NCI-H1092 treated with DMSO at 0.1 percent for 48 hours (cell line): Measurements from ENCODE around the gene ICAM2.
"Not testable (repeated sequence)": the region's sequence is repeated elsewhere in the genome, so short reads cannot be mapped to it uniquely, and the experiment has no call there.

Experiments used
- DNase-seq: peaks from one replicate; lab custom pipeline; 2025; lab: John Stamatoyannopoulos, UW

Gene ICAM2

GRCh38 chr17:64009571-64010402 is 10.6 kb downstream of the ICAM2 start:
- no peak for DNase-seq

DNA sequence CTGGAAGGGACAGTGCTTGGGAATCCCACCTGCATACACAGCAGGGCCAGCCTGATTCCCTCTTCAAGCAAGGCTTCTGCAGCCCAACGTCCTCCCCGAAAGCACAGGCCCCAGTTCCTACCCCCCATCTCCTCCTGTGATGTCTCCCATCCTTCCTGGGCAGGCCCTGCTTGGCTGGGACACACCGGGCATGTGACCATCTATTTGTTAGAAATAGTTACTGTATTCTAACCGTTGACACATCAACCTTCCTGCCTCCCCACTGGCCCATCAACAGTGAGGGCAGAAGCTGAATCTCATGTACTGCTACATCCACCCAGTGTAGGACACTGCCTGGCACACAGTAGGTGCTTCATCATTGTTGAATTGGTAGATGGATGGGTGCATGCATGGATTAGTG is 11.6 kb downstream of the ICAM2 start:
- no peak for DNase-seq

DNA sequence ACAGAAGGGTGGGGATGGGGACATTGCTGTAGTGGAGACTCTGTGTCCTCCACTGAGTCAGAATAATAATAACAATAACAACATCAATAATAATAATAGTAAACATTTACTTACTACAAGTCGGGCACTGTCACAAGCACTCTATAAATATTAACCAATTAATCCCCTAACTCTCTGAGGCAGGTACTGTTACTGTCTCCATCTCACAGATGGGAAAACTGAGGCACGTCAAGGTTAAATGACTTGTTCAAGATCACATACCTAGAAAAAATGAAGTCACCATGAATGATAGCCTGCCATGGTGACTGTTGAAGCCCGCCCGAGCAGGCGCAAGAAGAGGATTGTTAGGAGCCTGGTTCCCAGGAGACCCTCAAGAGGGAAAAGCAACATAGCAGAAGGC is 12.1 kb downstream of the ICAM2 start:
- DNase-seq = no peak

- DNase-seq = no peak
These were observed 12.6 kb downstream of the ICAM2 start for GRCh38 chr17:64007838-64008282.

- DNase-seq = not testable (repeated sequence)
These were observed 13.2 kb downstream of the ICAM2 start for GRCh38 chr17:64007089-64007837.

- no peak for DNase-seq
These were observed 13.9 kb downstream of the ICAM2 start for GRCh38 chr17:64006361-64007088.

DNA sequence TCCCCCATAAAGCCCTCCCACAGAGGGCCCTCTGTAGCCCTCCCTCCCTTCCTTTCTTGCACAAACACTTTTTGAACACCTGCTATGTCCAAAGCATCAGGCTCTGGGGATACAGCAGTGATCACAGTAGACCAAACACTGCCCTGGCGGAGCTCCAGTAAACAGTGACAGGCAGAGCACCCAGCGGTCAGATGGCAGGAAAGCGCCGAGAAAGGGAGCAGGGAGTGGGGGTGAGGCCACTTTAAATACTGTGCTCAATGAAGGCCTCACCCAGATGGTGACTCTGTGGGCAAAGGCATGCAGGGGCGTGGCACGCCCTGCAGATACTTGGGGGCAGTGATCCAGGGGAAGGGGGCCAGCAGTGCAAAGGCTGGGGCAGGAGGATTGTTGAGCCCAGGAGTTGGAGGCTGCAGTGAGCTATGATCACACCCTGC is 14.7 kb downstream of the ICAM2 start:
- peak; percentile 87 for DNase-seq

DNA sequence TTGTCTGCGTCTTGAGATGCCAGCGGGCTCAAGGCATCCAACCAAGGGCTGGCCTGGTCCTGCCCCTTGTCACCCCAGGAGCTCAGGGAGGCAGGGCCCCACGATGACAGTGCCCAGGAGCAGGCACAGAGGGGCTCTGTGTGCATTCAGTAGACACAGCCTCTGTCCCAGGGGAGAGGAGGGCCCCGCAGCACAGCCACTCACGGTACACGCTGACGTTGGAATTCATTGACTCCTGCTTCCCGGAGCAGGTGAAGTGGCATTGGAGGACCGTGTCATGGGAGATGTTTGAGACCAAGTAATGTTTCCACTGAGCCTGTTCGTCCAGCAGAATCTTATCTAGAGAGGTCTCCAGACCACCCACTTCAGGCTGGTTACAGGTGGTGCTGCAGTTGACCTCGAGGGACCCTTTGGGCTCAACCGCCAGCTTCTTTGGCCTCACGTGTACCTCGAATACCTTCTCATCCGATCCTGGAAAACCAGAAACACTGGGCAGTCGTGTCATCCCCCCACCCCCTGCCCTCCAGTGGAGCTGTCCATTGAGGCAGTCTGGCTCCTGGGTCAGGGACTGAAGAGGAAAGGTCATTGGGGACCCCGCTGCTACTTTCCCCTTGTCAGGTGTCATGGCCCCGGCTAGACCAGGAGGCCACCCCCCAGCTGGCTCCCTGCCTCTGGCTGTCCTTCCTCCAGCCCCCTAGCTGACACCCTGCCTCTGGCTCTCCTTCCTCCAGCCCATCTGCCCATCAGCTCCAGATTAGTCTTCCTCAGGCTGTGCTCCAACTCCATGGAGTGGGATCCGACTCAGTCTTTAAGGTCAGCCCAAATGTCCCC is 15.3 kb downstream of the ICAM2 start:
- no peak for DNase-seq

GRCh38 chr17:64004218-64004770 is 16.1 kb downstream of the ICAM2 start:
- DNase-seq = no peak

GRCh38 chr17:64003526-64004121 is 16.8 kb downstream of the ICAM2 start:
- no peak for DNase-seq

DNA sequence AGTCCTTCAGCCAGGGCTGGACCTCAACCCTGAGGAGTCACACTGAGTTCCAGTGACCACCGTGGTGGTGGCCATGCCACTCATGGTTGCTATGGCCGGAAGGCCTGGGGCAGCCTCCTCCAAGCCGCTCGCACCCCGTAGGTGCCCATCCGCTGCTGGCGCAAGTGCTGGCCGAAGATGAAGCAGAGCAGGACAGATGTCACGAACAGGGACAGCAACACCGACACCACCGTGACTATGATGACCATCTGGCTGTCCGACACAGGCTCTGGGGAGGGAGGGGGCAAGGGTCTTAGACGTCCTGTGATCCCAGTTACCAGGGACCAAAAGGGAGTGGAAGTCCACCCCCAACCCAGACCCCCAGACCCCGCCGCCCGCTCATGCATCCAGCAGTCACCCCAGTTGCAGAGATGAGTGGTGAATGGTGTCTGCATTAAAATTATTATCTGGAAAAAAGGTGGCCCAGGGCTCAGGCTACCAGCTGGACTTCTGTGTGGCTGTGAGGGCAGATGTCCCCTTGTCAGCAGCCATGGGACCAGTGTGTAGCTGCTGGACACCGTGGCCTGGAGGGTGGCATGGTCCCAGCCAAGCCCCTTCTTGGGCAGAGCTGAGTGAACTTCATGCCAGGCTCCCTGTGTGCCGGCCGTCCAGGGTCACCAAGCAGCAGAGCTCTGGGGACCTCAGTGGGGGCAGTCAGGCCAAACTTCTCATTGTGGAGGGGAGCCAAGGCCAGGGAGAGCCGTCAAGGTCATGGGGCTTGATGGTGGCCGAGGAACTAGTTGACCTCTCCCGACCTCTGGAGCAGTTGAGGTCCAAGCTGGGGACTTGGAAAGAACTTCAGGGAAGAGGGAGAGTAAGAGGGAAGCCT is 17.5 kb downstream of the ICAM2 start:
- no peak for DNase-seq

DNA sequence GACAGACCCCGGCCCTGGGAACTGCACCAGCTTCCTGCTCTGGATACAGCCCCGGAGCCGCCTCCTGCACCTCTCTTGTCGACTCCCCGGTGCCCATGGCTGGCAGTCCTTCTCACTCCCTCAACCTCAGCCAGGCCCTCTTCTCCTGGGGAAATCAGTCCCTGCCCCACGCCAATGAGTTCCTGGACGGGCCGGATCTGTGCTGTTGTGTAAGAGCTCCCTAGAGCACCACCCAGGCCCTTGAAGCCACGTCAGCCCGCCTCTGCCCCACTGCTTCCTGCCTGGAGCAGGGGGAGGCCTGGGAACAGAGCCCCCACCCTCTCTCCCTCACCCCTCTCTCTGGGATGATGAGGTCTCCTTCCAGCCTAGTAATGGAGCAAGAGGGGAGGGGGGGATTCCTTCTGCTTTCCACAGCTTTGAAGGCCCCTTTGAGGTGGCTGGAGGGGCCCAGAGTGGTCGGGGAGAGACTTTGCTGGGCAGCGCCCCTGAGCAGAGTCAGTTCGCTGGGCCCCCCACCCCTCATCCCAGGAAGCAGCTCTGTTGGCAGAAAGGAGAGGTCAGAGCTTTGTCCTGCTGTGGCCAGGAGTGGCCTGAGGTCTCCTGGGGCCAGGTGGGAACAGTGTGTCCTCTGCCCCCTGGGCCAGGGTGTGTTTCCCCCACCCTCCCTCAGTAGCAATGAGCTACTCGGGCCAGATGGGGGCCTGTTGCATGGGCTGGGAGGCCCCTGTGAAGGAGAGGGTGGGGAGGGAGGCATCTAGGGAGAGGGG is 18.5 kb downstream of the ICAM2 start:
- no peak for DNase-seq

DNA sequence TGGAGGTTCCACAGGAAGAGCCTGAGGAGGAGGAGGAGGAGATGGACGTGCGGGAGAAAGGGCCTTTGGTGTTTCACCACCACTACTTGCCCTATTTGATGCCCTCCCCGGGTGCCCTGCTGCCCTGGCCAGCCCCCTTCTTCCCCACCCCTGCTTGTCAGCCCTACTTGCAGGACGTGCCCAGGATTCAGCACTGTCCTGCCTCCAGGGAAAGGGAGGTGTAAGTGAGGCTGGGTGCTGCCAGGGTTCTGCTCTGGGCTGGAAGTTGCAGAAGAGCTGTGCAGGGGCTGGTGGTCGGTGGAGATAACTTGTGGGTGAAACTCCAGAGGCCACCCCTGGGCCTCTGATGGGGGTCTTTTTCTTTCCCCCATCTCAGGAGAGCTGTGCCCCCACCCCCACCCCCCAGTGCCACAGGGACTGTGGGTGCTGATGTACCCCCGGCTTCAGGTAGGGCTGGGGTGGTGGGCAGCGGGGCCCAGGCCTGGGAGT is 19.3 kb downstream of the ICAM2 start:
- no peak for DNase-seq

DNA sequence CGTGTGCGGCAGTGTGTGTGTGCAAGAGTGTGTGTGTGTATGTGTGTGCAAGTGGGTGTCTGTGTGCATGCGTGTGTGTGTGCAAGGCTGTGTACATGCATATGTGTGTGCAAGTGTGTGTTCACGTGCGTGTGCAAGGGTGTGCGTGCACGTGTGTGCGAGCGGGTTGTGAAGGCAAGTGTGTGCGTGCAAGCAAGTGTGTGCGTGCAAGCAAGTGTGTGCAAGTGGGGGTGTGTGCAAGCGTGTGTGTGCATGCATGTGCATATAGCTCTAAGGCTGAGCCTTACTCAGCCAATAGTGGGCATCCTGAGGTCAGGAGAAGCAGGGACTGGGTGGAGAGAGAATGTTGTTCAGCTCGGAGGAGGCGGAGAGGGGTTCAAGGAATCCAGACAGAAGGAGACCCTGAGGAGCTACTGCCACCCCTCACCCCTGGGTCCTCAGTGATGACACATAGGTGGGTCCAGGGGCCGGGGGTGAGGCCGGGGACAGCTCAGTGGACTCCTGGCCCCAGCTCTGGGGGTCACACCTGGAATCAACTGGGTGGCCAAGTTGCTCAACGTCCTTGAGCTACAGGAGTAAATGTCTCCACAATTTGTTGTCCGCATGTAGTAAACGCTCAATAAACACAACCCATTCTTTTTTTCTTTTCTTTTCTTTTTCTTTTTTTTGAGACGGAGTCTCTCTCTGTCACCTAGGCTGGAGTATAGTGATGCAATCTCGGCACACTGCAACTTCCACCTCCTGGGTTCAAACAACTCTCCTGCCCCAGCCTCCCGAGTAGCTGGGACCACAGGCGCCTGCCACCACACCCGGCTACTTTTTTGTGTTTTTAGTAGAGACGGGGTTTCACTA is 20.5 kb downstream of the ICAM2 start:
- DNase-seq = no peak

GRCh38 chr17:63998721-63999679 is 21.4 kb downstream of the ICAM2 start:
- DNase-seq = no peak

DNA sequence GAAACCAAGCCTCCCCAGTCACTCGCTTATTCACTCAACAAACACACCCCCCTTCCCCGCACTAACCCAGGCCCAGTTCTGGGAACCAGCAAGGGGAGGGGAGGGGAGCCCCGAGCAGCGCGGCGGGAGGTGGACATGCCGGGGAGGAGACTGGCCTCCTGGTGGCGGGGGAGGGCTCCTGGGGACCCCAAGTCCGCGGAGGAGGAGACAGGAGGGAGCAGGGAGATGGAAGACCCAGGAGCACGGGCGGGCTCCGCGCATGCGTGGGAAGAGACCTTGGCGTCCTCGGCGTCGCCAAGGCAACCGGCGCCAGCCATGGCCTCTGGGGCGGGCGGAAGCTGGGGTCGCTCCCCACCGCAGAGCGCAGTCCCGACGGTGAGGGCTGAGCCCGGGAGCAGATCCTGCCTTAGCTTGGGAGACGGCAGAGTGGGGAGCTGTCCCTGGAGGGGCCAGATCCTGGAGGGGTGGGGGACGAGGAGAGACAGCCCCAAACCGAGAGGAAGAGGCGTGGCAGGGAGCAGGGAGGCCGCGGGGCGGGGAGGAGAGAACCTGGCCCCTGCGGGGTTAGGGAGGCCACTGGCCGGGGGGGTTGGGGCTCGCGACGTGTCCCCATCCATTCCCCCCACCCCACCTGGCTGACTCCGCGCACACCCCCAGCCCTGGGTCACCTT is 22.2 kb downstream of the ICAM2 start, which contains the start of gene PRR29:
TSS of gene PRR29 (plus strand) at position 302 of the 671 bp plus-strand sequence. CDS start at position 316, 14 bp downstream.
- peak; percentile 46 for DNase-seq
